ENCODE data around the gene PRSS12.

DNA sequence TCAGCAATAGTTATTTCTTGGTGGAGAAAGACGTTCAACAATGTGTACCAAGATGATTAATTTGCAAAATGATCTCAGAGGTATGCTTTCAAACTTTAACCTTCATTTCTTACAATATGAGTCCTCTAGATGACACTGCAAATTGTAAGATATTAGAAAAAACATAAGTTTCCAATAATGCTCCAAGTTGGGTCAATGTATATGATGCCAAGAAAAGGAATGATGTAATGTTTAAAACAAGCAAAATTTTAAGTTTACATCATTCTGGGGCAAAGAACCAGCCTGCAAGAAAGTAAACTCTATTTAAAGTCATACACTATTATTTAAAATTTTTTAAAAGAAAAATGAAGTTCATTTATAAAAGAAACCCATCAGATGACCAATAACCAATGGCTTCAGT is 56.1 kb downstream of the PRSS12 start:
- TF ChIP-seq, protein P1, sequence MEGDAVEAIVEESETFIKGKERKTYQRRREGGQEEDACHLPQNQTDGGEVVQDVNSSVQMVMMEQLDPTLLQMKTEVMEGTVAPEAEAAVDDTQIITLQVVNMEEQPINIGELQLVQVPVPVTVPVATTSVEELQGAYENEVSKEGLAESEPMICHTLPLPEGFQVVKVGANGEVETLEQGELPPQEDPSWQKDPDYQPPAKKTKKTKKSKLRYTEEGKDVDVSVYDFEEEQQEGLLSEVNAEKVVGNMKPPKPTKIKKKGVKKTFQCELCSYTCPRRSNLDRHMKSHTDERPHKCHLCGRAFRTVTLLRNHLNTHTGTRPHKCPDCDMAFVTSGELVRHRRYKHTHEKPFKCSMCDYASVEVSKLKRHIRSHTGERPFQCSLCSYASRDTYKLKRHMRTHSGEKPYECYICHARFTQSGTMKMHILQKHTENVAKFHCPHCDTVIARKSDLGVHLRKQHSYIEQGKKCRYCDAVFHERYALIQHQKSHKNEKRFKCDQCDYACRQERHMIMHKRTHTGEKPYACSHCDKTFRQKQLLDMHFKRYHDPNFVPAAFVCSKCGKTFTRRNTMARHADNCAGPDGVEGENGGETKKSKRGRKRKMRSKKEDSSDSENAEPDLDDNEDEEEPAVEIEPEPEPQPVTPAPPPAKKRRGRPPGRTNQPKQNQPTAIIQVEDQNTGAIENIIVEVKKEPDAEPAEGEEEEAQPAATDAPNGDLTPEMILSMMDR (IDR thresholded peaks at IDR 0.05): no peak
- TF ChIP-seq GATA2 (CRISPR knock-in tag; IDR thresholded peaks at IDR 0.05): no peak
- TF ChIP-seq POLR2AphosphoS5 (IDR thresholded peaks at IDR 0.05; ENCODE audit: low read depth, low read length): no peak
- TF ChIP-seq EP300 (IDR thresholded peaks at IDR 0.05; ENCODE audit: borderline replicate concordance in 1 of 2, low read depth in 1 of 2, low read length in 1 of 2): no peak
- no peak for TF ChIP-seq SMC3 (IDR thresholded peaks at IDR 0.05; ENCODE audit: low read depth, low read length)
- no peak for TF ChIP-seq NFIC (IDR thresholded peaks at IDR 0.05; ENCODE audit: borderline replicate concordance)
- no peak for TF ChIP-seq EZH2phosphoT487 (IDR thresholded peaks at IDR 0.05; ENCODE audit: borderline replicate concordance, low read depth)
- TF ChIP-seq MXI1 (IDR thresholded peaks at IDR 0.05; ENCODE audit: low read depth, low read length): no peak
- TF ChIP-seq, protein P2, sequence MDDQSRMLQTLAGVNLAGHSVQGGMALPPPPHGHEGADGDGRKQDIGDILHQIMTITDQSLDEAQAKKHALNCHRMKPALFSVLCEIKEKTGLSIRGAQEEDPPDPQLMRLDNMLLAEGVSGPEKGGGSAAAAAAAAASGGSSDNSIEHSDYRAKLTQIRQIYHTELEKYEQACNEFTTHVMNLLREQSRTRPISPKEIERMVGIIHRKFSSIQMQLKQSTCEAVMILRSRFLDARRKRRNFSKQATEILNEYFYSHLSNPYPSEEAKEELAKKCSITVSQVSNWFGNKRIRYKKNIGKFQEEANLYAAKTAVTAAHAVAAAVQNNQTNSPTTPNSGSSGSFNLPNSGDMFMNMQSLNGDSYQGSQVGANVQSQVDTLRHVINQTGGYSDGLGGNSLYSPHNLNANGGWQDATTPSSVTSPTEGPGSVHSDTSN (IDR thresholded peaks at IDR 0.05): no peak
